Measurements from ENCODE around the gene CNN2.

CNN2 gene

GRCh38 chr19:1025960-1026782 lies at the start of gene CNN2:
Gene CNN2 (plus strand): TSS chr19:1026608. CDS start chr19:1026662, 54 bp downstream.
- DNase-seq (ENCODE audit: low spot score) (peak; percentile 78), FAIRE-seq (no peak)

DNA sequence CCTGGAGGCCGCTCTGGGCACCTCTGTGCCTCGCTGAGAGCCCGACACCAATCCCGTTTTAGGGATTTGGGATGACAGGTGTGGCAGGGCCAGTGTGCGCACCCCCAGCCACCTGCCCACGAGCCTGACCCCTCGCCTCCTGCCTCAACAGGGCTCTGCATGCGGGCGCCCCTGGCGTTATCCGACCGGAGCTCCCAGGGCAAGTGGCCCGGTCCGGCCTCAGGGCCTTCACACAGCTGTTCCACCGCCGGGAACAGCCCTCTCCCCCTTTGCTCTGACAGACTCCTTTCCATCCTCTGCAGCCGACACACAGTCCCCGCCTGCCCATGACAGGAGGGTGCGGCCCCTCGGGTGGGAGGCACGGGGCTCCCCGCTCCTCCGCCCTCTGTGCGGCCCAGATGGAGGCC lies 49.3 kb upstream of the CNN2 start:
- no peak for FAIRE-seq
- DNase-seq (ENCODE audit: low spot score), result no peak

- FAIRE-seq (no peak), DNase-seq (ENCODE audit: low spot score) (no peak)
These were observed 47.1 kb upstream of the CNN2 start for GRCh38 chr19:979318-979741.

- FAIRE-seq (no peak), DNase-seq (ENCODE audit: low spot score) (no peak)
These were observed 46.0 kb upstream of the CNN2 start for GRCh38 chr19:980133-980998.

DNA sequence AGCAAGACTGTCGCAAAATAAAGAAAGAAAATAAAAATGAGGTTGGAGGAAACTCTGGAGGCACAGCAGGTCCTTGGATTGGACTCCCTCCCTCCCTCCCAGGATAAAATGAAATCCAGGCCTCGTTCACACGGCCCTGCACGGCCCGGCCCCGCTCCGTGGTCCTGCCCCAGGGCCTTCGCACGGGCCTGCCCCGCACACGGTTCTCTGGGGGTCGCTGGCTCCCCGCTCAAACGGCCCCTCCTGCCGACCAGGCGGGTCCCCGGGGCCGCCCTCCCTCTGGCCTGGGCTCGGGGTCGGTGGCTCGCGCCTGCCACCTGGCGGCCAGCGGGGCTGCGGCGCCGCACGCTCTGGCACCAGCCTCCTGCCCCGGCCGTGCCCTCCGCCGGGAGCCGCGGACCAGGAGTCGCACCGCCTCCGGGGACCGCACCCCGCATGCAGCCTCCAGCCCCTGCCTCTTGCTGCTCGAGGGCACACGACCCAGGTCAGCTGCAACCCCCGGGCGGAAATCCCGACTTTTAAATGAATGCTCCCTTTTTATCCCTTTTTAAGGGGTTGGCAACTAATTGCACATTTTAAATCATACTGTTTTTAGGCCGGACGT lies 43.7 kb upstream of the CNN2 start:
- FAIRE-seq (no peak), DNase-seq (ENCODE audit: low spot score) (peak; percentile 87)

GRCh38 chr19:984165-984967 lies 42.0 kb upstream of the CNN2 start, which contains the start of gene WDR18:
Gene WDR18 (plus strand): TSS chr19:984345. CDS start chr19:984354, 9 bp downstream.
- DNase-seq (ENCODE audit: low spot score) (peak; percentile 96), FAIRE-seq (no peak)

GRCh38 chr19:986083-986482 lies 40.3 kb upstream of the CNN2 start:
- FAIRE-seq, result no peak

DNA sequence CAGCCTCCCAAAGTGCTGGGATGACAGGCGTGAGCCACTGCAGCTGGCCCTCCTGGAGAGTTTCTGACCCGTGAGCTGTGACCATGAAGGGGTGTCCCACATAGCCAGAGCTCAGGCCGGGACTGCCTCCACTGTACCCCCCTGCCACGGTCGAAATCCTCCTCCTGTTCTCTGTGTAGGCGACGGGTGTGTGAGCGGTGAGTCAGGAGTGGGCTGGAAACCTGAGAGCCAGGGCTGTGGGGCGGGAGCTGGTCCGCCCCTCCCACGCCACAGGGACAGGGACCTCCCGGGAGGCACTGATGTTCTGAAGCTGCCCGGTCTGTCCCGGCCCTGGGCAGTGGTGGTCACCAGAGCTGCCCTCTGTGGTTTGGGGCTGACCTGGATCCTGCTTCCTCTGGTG lies 38.3 kb upstream of the CNN2 start:
- DNase-seq (ENCODE audit: low spot score) (no peak), FAIRE-seq (no peak)

More at GRCh38 chr19:986083-986482, 40.3 kb upstream of the CNN2 start:
- no peak for DNase-seq (ENCODE audit: low spot score)

DNA sequence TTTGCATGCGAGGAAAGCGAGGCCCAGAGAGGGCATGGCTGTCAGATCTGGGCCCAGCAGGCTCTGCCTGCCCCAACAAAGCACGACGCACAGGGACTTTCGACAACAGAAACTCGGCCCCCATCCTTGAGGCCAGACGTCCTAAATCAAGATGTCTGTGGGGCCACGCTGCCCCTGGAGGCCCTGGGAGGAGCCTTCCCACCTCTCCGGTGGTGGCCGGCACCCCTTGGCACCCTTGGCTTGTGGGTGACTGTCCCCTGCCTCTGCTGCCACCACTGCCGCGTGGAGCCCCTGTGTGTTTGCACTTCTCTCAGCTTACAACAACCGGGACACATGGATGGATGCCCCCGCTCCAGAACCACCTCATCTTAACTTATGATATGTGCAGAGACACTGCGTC lies 37.9 kb upstream of the CNN2 start:
- DNase-seq (ENCODE audit: low spot score) (no peak), FAIRE-seq (no peak)

DNA sequence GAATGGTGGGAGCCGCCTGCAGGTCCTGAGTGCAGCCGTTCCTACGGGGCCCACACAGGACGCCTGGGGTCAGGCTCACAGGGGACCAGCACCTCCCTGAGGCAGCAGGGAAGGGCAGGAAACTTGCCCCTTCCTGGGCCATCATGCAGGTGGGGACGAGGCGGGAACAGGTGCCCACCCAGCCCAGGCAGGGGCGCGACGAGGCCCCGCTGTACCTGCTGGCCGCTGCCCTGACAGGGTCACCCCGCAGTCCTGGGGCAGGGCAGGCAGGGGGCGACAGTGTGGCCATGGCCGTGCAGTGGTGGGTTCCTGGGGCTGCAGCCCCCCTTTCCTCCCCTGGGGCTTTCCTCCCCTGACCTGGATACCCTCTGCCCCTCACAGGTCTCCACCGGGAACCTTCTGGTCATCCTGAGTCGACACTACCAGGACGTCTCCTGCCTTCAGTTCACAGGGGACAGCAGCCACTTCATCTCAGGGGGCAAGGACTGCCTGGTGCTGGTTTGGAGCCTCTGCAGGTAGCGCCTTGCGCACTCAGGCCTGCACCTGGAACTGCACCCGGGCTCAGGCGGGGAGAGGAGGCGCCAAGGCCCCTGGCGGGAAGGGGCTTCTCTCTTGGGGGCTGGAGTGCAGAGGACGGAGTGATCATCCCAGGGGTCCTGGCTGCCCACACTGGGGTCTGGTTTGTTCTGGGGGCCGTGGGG lies 36.9 kb upstream of the CNN2 start:
- no peak for FAIRE-seq

DNA sequence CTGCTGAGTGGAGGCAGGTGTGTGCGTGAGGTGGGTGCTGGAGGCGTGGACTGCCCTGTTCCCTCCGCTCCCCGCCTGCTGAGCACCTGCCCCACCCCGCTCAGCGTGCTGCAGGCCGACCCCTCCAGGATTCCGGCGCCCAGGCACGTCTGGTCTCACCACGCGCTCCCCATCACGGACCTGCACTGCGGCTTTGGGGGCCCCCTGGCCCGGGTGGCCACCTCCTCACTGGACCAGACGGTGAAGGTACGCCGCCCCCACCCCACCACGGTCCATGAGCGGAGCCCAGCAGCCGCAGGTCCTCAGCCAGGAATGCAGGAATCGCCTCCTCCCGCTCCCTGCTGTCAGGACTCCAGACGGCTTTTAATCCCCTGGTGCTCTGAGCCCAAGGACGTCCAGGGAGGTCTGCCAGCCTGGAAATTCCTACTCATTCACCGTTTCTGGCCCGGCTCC lies 36.3 kb upstream of the CNN2 start:
- FAIRE-seq (no peak), DNase-seq (ENCODE audit: low spot score) (no peak)

More for the DNA sequence above, 36.9 kb upstream of the CNN2 start:
- no peak for DNase-seq (ENCODE audit: low spot score)

DNA sequence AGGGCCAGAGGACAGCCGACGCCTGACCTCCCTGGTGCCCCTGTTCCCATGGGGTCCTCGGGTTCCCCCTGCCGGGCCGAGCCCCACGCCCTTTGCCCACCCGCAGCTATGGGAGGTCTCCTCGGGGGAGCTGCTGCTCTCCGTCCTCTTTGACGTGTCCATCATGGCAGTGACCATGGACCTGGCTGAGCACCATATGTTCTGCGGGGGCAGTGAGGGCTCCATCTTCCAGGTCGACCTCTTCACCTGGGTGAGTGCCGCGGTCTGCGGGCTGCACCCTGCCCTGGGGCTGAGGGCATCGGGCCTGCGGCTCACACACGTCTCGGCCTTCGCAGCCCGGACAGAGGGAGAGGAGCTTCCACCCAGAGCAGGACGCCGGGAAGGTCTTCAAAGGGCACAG lies 35.7 kb upstream of the CNN2 start:
- no peak for FAIRE-seq
- DNase-seq (ENCODE audit: low spot score), result no peak

DNA sequence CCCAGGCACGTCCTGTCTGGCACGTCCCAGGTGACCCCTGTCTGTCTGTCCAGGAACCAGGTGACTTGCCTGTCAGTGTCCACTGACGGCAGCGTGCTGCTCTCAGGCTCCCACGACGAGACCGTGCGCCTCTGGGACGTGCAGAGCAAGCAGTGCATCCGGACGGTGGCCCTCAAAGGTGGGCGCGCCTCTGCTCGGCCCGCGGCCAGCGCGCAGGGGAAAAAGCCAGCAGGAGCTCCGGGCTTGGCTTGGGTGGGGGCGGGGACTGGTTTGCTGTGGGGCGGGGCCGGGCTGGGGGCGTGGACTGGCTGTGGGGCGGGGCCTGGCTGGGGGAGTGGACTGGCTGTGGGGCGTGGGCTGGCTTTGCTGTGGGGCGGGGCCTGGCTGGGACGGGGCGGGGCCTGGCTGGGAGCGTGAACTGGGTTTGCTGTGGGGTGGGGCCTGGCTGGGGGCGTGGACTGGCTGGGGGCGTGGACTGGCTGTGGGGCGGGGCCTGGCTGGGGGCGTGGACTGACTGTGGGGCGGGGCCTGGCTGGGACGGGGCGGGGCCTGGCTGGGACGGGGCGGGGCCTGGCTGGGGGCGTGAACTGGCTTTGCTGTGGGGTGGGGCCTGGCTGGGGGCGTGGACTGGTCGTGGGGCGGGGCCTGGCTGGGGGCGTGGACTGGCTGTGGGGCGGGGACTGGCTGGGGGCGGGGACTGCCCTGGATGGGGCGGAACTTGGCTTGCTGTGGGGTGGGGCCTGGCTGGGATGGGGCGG lies 35.1 kb upstream of the CNN2 start:
- FAIRE-seq, result no peak
- DNase-seq (ENCODE audit: low spot score), result peak; percentile 50

GRCh38 chr19:991932-992669 lies 34.3 kb upstream of the CNN2 start:
- no peak for FAIRE-seq

GRCh38 chr19:992670-993055 lies 33.7 kb upstream of the CNN2 start:
- DNase-seq (ENCODE audit: low spot score) (no peak), FAIRE-seq (no peak)

More at GRCh38 chr19:991932-992669, 34.3 kb upstream of the CNN2 start:
- no peak for DNase-seq (ENCODE audit: low spot score)

- DNase-seq (ENCODE audit: low spot score), result no peak
These were observed 33.0 kb upstream of the CNN2 start for GRCh38 chr19:993361-993830.

DNA sequence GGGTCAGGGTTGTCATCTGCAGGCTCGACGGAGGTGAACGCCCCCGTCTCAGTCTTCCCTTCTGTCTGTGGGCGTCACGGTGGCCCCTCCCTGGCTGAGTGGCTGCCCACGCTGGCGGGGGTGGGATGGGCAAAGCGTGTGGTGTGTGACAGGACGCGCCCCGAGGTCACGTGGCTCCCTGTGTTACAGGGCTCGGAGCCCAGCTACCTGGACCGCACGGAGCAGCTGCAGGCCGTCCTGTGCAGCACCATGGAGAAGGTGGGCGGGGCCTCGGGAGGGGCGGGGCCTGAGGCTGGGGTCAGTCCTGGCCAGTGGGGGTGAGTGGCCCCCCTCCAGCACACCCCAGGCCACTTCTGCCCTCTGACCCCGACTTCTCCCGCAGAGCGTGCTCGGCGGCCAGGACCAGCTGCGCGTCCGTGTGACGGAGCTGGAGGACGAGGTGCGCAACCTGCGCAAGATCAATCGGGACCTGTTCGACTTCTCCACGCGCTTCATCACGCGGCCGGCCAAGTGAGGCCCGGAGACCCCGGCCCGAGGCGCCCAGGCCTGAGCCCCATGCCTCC lies 32.5 kb upstream of the CNN2 start:
- FAIRE-seq, result no peak
- no peak for DNase-seq (ENCODE audit: low spot score)

More at GRCh38 chr19:993361-993830, 33.0 kb upstream of the CNN2 start:
- no peak for FAIRE-seq

DNA sequence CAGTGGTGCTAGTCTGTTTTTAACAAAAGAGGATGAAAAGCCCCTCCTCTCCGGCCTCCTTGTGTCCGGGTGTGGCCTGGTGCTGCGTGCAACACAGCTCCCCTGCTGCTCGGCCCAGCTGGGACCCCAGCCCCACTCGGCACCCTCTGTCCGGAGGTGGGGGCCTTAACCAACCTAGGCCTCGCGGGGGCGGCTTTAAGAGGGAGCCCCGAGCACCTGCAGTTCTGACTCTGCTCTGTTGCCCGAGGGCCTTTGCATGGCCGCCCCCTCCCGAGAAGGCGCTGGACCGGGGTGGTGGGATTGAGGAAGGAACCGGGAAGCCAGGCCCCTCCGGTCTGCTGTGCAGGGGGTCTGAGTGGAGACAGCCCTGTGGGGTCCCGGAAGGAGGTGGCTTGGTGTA lies 31.9 kb upstream of the CNN2 start:
- no peak for FAIRE-seq
- DNase-seq (ENCODE audit: low spot score), result no peak
